GM19035 (cell line): Measurements from ENCODE around the gene KIN.
"Not testable (repeated sequence)": the region's sequence is repeated elsewhere in the genome, so short reads cannot be mapped to it uniquely, and the experiment has no call there.

Source experiments
- ATAC-seq: cut with Tn5 transposase; IDR thresholded peaks from one replicate; pipeline ENCODE4 v1.9.1; 2021; ENCODE audit not compliant: unreplicated experiment

KIN gene, protein sequence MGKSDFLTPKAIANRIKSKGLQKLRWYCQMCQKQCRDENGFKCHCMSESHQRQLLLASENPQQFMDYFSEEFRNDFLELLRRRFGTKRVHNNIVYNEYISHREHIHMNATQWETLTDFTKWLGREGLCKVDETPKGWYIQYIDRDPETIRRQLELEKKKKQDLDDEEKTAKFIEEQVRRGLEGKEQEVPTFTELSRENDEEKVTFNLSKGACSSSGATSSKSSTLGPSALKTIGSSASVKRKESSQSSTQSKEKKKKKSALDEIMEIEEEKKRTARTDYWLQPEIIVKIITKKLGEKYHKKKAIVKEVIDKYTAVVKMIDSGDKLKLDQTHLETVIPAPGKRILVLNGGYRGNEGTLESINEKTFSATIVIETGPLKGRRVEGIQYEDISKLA

GRCh38 chr10:7787857-7788638 is at the start of gene KIN, which contains the start of gene ATP5F1C:
Gene KIN, minus strand, starts transcription at chr10:7787993. Its CDS starts 60 bp downstream, at chr10:7787933.
Gene ATP5F1C, plus strand, starts transcription at chr10:7788177. Its CDS starts 31 bp downstream, at chr10:7788208.
- peak; percentile 90 for ATAC-seq

DNA sequence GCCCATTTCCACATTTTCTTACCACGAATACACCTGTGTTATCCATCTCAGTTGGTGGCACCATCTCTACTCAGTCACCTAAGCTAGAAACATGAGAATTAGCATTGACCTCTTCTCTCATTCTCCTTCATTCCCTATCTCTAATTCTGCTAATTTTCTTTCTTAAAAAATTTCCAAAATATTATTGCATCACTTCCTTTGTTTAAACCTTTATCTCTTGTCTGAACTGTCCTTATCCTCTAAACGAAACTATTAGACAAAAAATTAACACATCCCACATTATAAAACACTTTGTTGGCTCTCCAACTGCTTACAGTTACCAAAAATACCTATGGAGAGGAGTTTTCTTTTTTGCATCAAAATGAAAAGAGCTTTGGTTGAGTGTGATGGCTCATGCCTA is 48.8 kb upstream of the KIN start:
- ATAC-seq = no peak

GRCh38 chr10:7834262-7834661 is 46.5 kb upstream of the KIN start:
- no peak for ATAC-seq

DNA sequence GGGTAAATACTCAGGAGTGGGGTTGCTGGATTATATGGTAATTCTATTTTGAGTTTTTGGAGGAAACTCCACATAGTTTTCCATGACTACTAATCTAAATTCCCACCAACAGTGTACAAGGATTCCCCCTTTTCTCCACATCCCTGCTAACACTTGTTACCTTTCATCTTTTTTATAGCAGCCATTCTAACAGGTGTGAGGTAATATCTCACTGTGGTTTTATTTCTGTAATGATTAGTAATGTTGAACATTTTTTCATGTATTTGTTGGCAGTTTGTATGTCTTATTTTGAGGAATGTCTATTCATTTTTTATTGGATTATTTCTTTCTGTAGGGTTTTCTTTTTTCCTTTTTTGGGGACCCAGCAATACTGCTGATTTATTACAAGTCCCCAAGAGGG is 45.4 kb upstream of the KIN start:
- no peak for ATAC-seq

GRCh38 chr10:7832060-7832459 is 44.3 kb upstream of the KIN start:
- no peak for ATAC-seq

DNA sequence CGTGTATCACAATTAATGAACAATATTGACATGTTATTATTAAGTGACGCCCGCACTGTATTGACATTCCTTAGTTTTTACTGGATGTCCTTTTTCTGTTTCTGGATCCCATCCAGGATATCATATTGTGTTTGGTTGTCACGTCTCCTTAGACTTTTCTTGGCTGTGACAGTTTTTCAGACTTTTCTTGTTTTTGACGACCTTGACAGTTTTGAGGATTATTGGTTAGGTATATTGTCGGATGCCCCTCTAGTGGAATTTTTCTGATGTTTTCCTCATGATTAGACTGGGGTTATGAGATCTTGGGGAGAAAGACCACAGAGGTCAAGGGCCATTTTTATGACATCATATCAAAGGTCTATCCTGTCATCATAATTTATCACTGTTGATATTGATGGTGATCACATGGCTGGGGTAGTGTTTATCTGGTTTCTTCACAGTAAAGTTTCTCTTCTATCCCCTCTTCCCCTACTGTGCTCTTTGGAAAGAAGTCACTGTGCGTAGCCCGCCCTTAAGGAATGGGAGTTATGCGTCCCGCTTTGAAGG is 41.6 kb upstream of the KIN start:
- no peak for ATAC-seq

- no peak for ATAC-seq
These were observed 39.2 kb upstream of the KIN start for GRCh38 chr10:7826971-7827370.

- no peak for ATAC-seq
These were observed 36.5 kb upstream of the KIN start for GRCh38 chr10:7824251-7824650.

DNA sequence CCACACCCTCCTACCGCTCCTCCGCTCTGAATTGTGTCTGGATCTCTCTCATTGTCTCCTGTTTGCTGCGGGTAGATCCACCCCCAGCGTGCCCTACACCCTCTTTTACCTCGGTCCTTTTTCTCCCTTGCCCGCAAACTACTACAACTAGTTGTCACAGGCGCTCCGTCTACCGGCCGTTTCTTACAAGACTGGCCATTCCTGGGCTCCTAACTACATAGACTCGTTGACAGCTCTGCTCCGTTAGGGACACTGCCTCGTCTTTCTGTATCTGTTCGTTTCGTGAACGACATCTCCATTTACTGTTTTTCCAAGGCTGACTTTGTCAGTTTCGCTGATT is 31.3 kb upstream of the KIN start:
- peak; percentile 46 for ATAC-seq

GRCh38 chr10:7818295-7819120 is 30.7 kb upstream of the KIN start, which contains the start of gene TAF3:
Gene TAF3, plus strand, starts transcription at chr10:7818505. Its CDS starts 205 bp downstream, at chr10:7818710.
- ATAC-seq = peak; percentile 87

DNA sequence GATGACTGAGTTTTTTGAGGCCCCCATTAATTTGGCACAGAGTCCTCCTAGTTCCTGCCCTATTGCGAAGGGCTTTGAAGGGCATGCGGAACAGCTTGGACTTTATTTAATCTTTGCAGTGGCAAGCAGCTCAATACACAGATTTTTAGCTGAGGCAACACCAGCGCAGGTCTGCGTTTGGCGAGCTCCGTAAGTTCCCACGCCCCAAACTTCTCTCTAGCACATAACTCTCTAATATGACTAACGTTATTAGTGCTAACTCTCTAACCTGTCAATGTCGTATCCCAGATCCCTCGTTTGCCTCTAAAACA is 30.1 kb upstream of the KIN start:
- ATAC-seq = peak; percentile 18

GRCh38 chr10:7817576-7817975 is 29.8 kb upstream of the KIN start:
- ATAC-seq = no peak

DNA sequence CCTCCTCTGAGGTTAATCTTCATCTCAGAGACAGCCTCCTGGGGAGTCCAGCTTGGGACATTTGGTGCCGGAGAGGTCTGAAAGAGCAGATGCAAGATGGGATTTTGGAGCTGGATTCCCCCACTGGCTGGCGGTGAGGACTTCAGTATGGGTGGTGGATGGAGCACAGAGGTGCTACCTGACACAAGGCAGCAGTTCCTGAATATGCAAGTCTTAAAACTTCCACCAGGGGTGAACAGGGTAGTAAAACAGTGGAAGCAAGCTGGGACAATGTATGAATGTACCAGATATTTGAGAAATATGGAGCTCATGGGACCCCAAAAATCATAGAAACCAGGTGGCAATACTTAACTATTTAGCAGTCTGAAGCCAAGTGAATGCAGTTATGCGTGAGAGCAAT is 25.7 kb upstream of the KIN start:
- no peak for ATAC-seq

- not testable (repeated sequence) for ATAC-seq
These were observed 23.9 kb upstream of the KIN start for GRCh38 chr10:7811743-7812142.

GRCh38 chr10:7811000-7811399 is 23.2 kb upstream of the KIN start:
- no peak for ATAC-seq

GRCh38 chr10:7810443-7810842 is 22.6 kb upstream of the KIN start:
- ATAC-seq = no peak

DNA sequence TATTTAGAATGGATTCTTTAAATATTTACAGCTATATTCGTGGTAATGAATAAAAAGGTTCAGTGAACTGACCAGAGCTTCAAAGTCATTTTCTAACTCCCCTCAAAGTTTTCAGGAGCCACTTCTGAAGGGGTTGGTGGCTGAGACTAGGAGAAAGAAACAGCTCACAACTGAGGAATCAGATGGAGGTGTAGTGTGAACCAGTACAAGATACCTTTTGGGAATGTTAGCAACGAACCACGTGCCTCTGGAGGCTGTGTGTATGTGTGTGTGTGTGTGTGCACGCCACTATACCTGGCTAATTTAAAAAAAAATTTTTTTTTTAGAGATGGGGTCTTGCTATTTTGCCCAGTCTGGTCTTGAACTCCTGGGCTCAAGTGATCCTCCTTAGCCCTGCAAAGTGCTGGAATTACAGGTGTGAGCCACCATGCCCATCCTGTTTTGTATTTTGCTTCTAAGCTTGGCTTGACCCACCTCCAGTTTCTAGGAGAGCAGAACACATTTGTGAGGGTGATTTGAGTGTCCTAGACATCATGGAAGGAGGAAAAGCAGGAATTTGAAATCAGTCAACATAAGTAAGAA is 21.0 kb upstream of the KIN start:
- ATAC-seq = no peak

DNA sequence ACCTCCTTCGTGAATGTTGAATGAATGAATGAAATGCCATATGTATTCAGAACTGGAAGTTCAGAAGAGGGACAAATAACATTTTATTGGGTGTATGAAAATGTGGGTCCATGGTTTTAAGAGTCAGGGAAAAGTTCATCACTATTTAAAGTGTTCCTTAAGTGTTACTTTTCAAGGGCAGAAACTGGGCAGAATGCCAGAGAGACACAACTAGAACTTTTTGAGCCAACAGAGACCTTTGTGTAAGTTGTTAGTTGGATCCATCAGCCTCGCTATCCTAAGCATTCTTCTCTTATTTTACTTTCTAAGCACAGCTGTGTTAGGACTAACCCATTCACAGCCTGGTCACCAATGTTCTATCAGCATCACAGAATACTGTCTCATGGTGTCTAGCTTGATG is 16.9 kb upstream of the KIN start:
- no peak for ATAC-seq

DNA sequence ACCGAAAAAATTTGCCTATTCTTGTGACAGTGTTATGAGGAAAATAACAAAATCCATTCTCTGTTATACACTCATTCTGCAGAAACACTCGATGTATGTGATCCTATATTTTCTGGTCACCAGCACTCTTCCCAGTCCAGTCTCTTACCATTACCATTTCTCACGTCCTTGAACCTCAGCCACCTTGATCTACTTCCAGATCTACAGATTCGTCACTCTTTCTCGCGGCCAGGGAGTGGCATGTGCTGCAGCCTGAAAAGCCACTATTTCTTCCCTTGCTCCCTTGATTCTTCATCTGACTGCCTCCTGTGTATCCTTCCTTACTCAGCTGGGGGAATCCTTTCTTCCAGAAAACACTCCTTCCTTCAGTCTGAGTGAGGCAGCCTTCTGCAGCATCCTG is 16.4 kb upstream of the KIN start:
- ATAC-seq = no peak

- ATAC-seq = no peak
These were observed 14.8 kb upstream of the KIN start for GRCh38 chr10:7802606-7803005.

GRCh38 chr10:7797582-7797981 is 9.8 kb upstream of the KIN start:
- ATAC-seq = no peak
